GM21390 (cell line): ENCODE measurements around the gene LSP1.

Source experiments
- ATAC-seq: cut with Tn5 transposase; IDR thresholded peaks from one replicate; pipeline ENCODE4 v1.9.1; 2021; ENCODE audit not compliant: unreplicated experiment

Gene LSP1

GRCh38 chr11:1888347-1888753 lies 35.5 kb downstream of the LSP1 start:
- no peak for ATAC-seq

DNA sequence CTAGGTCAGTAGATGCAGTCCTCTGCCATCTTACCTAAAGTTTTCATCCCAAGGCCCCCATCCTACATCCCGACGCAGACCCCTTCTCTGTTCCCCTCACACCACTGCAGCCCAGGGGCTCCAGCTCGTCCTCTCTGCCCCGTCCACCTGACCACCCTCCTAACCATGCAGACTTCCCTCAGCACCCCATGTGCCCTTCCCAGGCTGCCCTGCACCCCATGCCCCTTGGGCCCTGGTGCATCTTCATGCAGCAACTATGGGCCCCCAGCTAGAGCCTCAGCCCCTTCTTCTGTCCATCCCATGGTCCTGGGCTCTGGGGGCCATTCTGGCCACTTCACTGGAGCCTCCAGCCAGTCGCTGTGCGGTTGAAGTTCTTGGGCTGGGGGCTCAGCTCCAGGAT lies 35.9 kb downstream of the LSP1 start:
- ATAC-seq, result no peak

- no peak for ATAC-seq
Observed at GRCh38 chr11:1889224-1889930, 36.5 kb downstream of the LSP1 start.

DNA sequence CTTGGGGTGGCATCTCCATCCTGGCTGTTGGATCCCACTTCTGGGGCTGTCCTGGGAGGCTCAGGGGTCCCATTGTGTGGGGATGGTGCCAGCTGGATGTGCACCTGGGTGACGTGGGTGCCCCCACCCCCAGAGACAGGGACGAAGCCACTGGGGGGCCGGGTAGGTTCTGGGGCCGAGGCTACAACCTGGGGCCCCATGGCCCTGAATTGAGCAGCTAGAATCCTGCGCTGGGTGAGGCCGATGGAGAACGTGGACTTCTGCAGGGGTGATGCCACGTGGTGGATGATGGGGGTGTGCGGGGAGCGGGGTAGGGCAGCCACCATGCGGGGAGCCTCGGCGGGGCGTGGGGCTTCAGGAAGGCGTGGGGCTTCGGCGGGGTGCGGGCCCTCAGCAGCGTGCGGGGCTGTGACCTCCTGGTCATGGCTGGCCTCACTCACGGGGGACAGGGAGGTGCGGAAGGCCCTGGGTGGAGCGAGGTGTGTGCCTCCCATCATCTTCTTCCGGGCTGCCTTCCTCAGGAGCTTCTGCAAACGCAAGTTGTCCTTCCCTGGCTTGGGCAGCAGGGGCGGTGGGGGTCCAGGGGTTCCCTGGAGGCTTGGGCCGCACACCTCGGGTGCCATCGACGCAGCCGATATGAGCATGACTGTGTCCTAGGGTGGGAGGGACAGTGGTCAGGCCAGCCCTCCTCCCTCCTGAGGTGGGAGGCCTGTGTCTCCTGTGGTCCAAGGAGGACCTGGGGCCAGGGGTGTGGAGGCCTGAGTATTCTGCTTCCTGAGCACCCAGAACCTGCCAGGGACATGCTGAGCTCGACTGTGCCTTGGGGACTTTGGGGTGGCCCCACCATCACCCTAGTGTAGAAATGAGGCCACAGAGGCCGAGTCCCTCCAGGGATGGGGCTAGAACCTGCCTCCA lies 37.3 kb downstream of the LSP1 start:
- no peak for ATAC-seq

- no peak for ATAC-seq
Observed at GRCh38 chr11:1890856-1891830, 38.3 kb downstream of the LSP1 start.

- ATAC-seq, result no peak
Observed at GRCh38 chr11:1891831-1892115, 38.9 kb downstream of the LSP1 start, which contains the start of gene PRR33. TSS of gene PRR33 (minus strand) at chr11:1891895. CDS start at chr11:1890584, 1,311 bp downstream.

GRCh38 chr11:1892116-1892515 lies 39.2 kb downstream of the LSP1 start:
- no peak for ATAC-seq

GRCh38 chr11:1892558-1892957 lies 39.7 kb downstream of the LSP1 start:
- ATAC-seq, result no peak

- ATAC-seq, result no peak
Observed at GRCh38 chr11:1893581-1894359, 40.9 kb downstream of the LSP1 start.

- no peak for ATAC-seq
Observed at GRCh38 chr11:1894759-1895158, 41.9 kb downstream of the LSP1 start.

- ATAC-seq, result no peak
Observed at GRCh38 chr11:1896468-1896867, 43.6 kb downstream of the LSP1 start.

DNA sequence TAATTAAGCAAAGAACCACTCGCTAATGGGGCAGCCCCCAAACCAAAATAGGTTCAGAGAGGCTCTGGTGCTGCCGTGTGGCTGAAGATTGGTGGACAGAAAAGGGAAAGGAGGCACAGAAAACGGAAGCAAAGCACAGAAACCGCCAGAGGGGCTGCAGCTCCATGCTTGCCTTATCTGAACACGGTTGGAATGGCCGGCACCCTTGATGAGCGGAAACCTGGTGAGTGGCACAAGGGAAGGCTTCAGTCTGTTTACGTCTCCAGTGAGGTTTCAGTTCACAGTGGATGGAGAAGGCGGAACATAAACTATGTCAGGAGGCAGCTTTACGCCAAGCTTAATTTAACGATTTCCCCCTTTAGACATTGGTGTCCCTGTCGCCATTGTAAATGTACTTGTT lies 44.0 kb downstream of the LSP1 start:
- ATAC-seq, result no peak

DNA sequence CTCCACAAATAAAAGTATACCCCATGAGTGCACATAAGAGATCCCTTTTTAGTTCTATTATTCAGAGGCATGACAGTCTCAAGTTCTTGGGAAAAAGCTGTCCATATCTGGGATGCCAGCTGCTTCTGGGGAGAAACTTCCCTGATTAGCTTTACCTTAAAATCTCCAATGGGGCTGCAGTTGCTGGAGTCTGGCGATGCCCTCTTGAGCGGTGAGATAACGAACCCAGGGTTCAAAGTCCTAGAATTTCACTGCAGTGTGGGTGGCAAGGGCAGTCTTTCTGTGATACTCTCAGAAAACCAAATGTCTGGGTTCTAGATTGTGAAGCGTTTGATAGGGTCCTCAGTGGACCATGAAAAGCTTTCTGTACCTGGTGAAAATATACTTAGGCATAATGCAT lies 46.2 kb downstream of the LSP1 start:
- no peak for ATAC-seq

- ATAC-seq, result no peak
Observed at GRCh38 chr11:1899686-1900085, 46.8 kb downstream of the LSP1 start.

- ATAC-seq, result no peak
Observed at GRCh38 chr11:1906181-1906580, 53.3 kb downstream of the LSP1 start.

- no peak for ATAC-seq
Observed at GRCh38 chr11:1906611-1907423, 53.9 kb downstream of the LSP1 start.

- ATAC-seq, result no peak
Observed at GRCh38 chr11:1908618-1909017, 55.7 kb downstream of the LSP1 start.

DNA sequence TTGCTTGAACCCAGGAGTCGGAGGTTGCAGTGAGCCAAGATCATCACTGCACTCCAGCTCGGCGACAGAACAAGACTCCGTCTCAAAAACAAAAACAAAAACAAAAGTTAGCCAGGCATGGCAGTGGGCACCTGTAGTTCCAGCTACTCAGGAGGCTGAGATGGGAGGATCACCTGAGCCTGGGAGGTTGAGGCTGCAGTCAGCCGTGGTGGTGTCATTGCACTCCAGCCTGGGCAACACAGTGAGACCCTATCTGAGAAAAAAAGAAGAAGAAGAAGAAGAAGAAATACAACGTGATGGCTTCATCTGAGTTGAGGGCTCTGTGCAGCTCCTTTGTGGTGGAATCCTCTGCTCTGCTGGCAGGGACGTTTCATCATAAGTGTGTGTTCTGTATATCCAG lies 56.6 kb downstream of the LSP1 start:
- ATAC-seq, result no peak

DNA sequence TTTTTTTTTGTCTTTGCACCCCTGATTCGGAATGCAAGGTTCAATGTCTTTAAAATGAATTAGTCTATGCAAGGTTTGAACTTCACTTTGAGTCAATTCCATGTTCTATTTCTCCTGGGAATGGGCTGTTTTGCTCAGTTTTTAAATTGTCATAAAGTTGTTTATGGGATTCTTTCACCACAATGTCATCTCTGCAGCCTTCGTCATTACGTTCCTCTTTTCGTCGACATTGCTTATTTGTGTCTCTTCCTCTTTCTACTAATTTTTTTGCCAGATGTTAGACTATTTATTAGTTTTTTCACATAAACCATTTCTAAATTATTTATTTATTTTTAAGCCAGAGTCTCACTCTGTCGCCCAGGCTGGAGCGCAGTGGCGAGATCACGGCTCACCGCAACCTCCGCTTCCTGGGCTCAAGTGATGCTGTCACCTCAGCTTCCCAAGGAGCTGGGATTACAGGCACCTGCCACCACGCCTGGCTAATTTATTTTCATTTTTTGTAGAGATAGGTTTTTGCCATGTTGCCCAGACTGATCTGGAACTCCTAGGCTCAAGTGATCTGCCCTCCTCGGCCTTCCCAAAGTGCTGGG lies 59.5 kb downstream of the LSP1 start:
- ATAC-seq, result no peak
